CD4-positive, CD25-positive, alpha-beta regulatory T cell (primary cell): ENCODE results near the gene SPEG. TPM values are rescaled to one million over a fixed set of nuclear protein-coding genes. Genes with fewer than 3 reads are reported as not detected.

Experiments
- ATAC-seq, 2 donors: fragments of 150-1000 bp; cut with Tn5 transposase; one replicate each; pipeline ENCODE4 v1.10.0; 2021; ENCODE audit warnings: low read depth in 2 of 2, moderate number of reproducible peaks in 2 of 2, moderate library complexity in 1 of 2
- DNase-seq, 3 donors: peaks; one replicate each; pipeline versions ENCODE4 v3.0.0 to v3.0.0-alpha.2; 2012 to 2022; ENCODE audit warnings: mixed read lengths in 1 of 3
- H3K27ac ChIP-seq: one replicate; pipeline ENCODE4 v1.7.0; 2013; ENCODE audit warnings: mild to moderate bottlenecking, low read length; ENCODE audit not compliant: insufficient read depth, poor library complexity, severe bottlenecking
- H3K27me3 ChIP-seq: one replicate; pipeline ENCODE4 v1.7.0; 2013; ENCODE audit warnings: low read length; ENCODE audit not compliant: control insufficient read depth, insufficient read depth
- H3K36me3 ChIP-seq: one replicate; pipeline ENCODE4 v1.7.0; 2013; ENCODE audit warnings: mild to moderate bottlenecking, low read length, moderate library complexity; ENCODE audit not compliant: control insufficient read depth, insufficient read depth
- H3K4me1 ChIP-seq: 2 replicates; pipeline ENCODE4 v1.7.0; 2013; ENCODE audit warnings: mild to moderate bottlenecking, low read length; ENCODE audit not compliant: insufficient read depth, control insufficient read depth, poor library complexity, severe bottlenecking
- H3K4me3 ChIP-seq: one replicate; pipeline ENCODE4 v1.7.0; 2013; ENCODE audit warnings: low read depth, mild to moderate bottlenecking, low read length, moderate library complexity
- H3K9me3 ChIP-seq, 2 experiments: 1 replicate in 1 of 2; 2 replicates in 1 of 2; pipeline ENCODE4 v1.7.0; 2013; ENCODE audit warnings: low read length in 2 of 2, mild to moderate bottlenecking in 1 of 2, moderate library complexity in 1 of 2; ENCODE audit not compliant: control insufficient read depth in 2 of 2
- H3K27ac Mint-ChIP-seq, 3 donors: one replicate each; pipeline ENCODE4 v1.8.0; 2020 to 2022; ENCODE audit warnings: mild to moderate bottlenecking in 3 of 3, mixed read lengths in 3 of 3, moderate library complexity in 2 of 3
- H3K27me3 Mint-ChIP-seq: one replicate; pipeline ENCODE4 v1.8.0; 2022; ENCODE audit warnings: mild to moderate bottlenecking, mixed read lengths
- H3K36me3 Mint-ChIP-seq: one replicate; pipeline ENCODE4 v1.8.0; 2020; ENCODE audit warnings: mixed read lengths
- H3K4me1 Mint-ChIP-seq, 4 donors: one replicate each; pipeline ENCODE4 v1.8.0; 2020 to 2022; ENCODE audit warnings: mixed read lengths in 4 of 4, mild to moderate bottlenecking in 1 of 4
- H3K4me3 Mint-ChIP-seq, 4 donors: one replicate each; pipeline ENCODE4 v1.8.0; 2020 to 2022; ENCODE audit warnings: mild to moderate bottlenecking in 4 of 4, mixed read lengths in 4 of 4, moderate library complexity in 3 of 4
- H3K9me3 Mint-ChIP-seq, 7 donors: one replicate each; pipeline ENCODE4 v1.8.0; 2020 to 2022; ENCODE audit warnings: mixed read lengths in 7 of 7, mild to moderate bottlenecking in 3 of 7, moderate library complexity in 2 of 7
- polyA plus RNA-seq, 4 donors: library from polyadenylated mRNA; unstranded; fragments of 300-500 nt; fragmentation: Illumina TruSeq; gene quantifications; one replicate each; pipeline ENCODE4 v1.2.3, GENCODE V29; 2021
- total RNA-seq: library from RNA; stranded (reverse); gene quantifications from one replicate; pipeline ENCODE4 v1.2.3, GENCODE V29; 2022

Gene SPEG
- total and polyA plus RNA-seq, 5 donors from 2014 or later, result 0.20 to 4.1 TPM; not detected in 3

GRCh38 chr2:219420687-219421086 lies 14.0 kb upstream of the SPEG start:
- H3K27ac Mint-ChIP-seq, result no peak overlapping the region
- ATAC-seq (no peak), DNase-seq (no peak)
- no peaks in the 10 kb centered on the region for H3K4me1 ChIP-seq
- H3K27ac ChIP-seq, result no peak overlapping the region
- H3K9me3 ChIP-seq, result no peaks in the 10 kb centered on the region
- H3K4me3 Mint-ChIP-seq, result no peak overlapping the region
- H3K36me3 Mint-ChIP-seq, result no peaks in the 10 kb centered on the region
- H3K36me3 ChIP-seq, result no peaks in the 10 kb centered on the region
- peaks cover 0 to 5% (median 0%) of the 10 kb centered on the region in 4 donors for H3K4me1 Mint-ChIP-seq
- H3K27me3 Mint-ChIP-seq, result peaks cover 54% of the 10 kb centered on the region
- peaks cover 0 to 1% (median 0%) of the 10 kb centered on the region in 7 donors for H3K9me3 Mint-ChIP-seq
- no peak overlapping the region for H3K4me3 ChIP-seq
- H3K27me3 ChIP-seq, result no peaks in the 10 kb centered on the region

GRCh38 chr2:219421323-219421722 lies 13.3 kb upstream of the SPEG start:
- no peak for DNase-seq
- H3K4me1 Mint-ChIP-seq, result peaks cover 0 to 5% (median 0%) of the 10 kb centered on the region in 4 donors
- H3K36me3 ChIP-seq, result no peaks in the 10 kb centered on the region
- H3K27me3 ChIP-seq, result no peaks in the 10 kb centered on the region
- no peaks in the 10 kb centered on the region for H3K9me3 ChIP-seq
- no peaks in the 10 kb centered on the region for H3K36me3 Mint-ChIP-seq
- no peak overlapping the region for H3K4me3 ChIP-seq
- H3K27me3 Mint-ChIP-seq, result peaks cover 48% of the 10 kb centered on the region
- H3K27ac Mint-ChIP-seq, result no peak overlapping the region
- no peaks in the 10 kb centered on the region for H3K4me1 ChIP-seq
- peaks cover 0 to 1% (median 0%) of the 10 kb centered on the region in 7 donors for H3K9me3 Mint-ChIP-seq
- no peak for ATAC-seq
- no peak overlapping the region for H3K4me3 Mint-ChIP-seq
- no peak overlapping the region for H3K27ac ChIP-seq

- no peaks in the 10 kb centered on the region for H3K27me3 ChIP-seq
- Mint-ChIP-seq H3K36me3 (no peaks in the 10 kb centered on the region), H3K27ac (no peak overlapping the region), H3K4me1 (no peaks in the 10 kb centered on the region), H3K4me3 (no peak overlapping the region), H3K9me3 (peaks cover 0 to 1% (median 0%) of the 10 kb centered on the region in 7 donors), H3K27me3 (peaks cover 50% of the 10 kb centered on the region)
- H3K9me3 ChIP-seq, result no peaks in the 10 kb centered on the region
- H3K36me3 ChIP-seq, result no peaks in the 10 kb centered on the region
- ATAC-seq, result no peak
- H3K4me3 ChIP-seq, result no peak overlapping the region
- no peaks in the 10 kb centered on the region for H3K4me1 ChIP-seq
- H3K27ac ChIP-seq, result no peak overlapping the region
- DNase-seq, result no peak
Observed at GRCh38 chr2:219422952-219423534, 11.6 kb upstream of the SPEG start.

GRCh38 chr2:219423652-219424377 lies 10.8 kb upstream of the SPEG start:
- H3K4me1 ChIP-seq, result no peaks in the 10 kb centered on the region
- DNase-seq, result no peak
- Mint-ChIP-seq H3K27me3 (peaks cover 53% of the 10 kb centered on the region), H3K36me3 (no peaks in the 10 kb centered on the region), H3K4me3 (no peak overlapping the region), H3K4me1 (no peaks in the 10 kb centered on the region), H3K27ac (no peak overlapping the region), H3K9me3 (peaks cover 0 to 1% (median 0%) of the 10 kb centered on the region in 7 donors)
- H3K4me3 ChIP-seq, result no peak overlapping the region
- H3K27me3 ChIP-seq, result no peaks in the 10 kb centered on the region
- no peak for ATAC-seq
- no peaks in the 10 kb centered on the region for H3K36me3 ChIP-seq
- H3K9me3 ChIP-seq, result no peaks in the 10 kb centered on the region
- no peak overlapping the region for H3K27ac ChIP-seq

GRCh38 chr2:219425238-219426067 lies 9.2 kb upstream of the SPEG start:
- no peak overlapping the region for H3K4me3 ChIP-seq
- Mint-ChIP-seq H3K9me3 (no peaks in the 10 kb centered on the region), H3K27me3 (peaks cover 41% of the 10 kb centered on the region), H3K4me1 (no peaks in the 10 kb centered on the region), H3K27ac (no peak overlapping the region), H3K36me3 (no peaks in the 10 kb centered on the region), H3K4me3 (no peak overlapping the region)
- H3K27ac ChIP-seq, result no peak overlapping the region
- DNase-seq (no peak), ATAC-seq (peak in 1 of 2 donors; percentile 8)
- H3K4me1 ChIP-seq, result no peaks in the 10 kb centered on the region
- no peaks in the 10 kb centered on the region for H3K36me3 ChIP-seq
- no peaks in the 10 kb centered on the region for H3K27me3 ChIP-seq
- no peaks in the 10 kb centered on the region for H3K9me3 ChIP-seq

GRCh38 chr2:219426068-219426443 lies 8.6 kb upstream of the SPEG start:
- DNase-seq (no peak), ATAC-seq (no peak)
- H3K27ac ChIP-seq, result no peak overlapping the region
- Mint-ChIP-seq H3K27me3 (peaks cover 36% of the 10 kb centered on the region), H3K27ac (no peak overlapping the region), H3K9me3 (no peaks in the 10 kb centered on the region), H3K4me1 (no peaks in the 10 kb centered on the region), H3K36me3 (no peaks in the 10 kb centered on the region), H3K4me3 (no peak overlapping the region)
- no peaks in the 10 kb centered on the region for H3K4me1 ChIP-seq
- H3K9me3 ChIP-seq, result no peaks in the 10 kb centered on the region
- no peak overlapping the region for H3K4me3 ChIP-seq
- H3K36me3 ChIP-seq, result no peaks in the 10 kb centered on the region
- no peaks in the 10 kb centered on the region for H3K27me3 ChIP-seq

GRCh38 chr2:219426534-219427136 lies 8.0 kb upstream of the SPEG start:
- no peak overlapping the region for H3K27ac ChIP-seq
- H3K4me1 Mint-ChIP-seq, result no peaks in the 10 kb centered on the region
- no peaks in the 10 kb centered on the region for H3K36me3 Mint-ChIP-seq
- H3K27me3 Mint-ChIP-seq, result peaks cover 37% of the 10 kb centered on the region
- H3K9me3 ChIP-seq, result no peaks in the 10 kb centered on the region
- no peaks in the 10 kb centered on the region for H3K27me3 ChIP-seq
- H3K9me3 Mint-ChIP-seq, result no peaks in the 10 kb centered on the region
- peak overlapping the region in 1 of 3 donors; percentile 62 for H3K27ac Mint-ChIP-seq
- H3K36me3 ChIP-seq, result no peaks in the 10 kb centered on the region
- no peak overlapping the region for H3K4me3 ChIP-seq
- no peaks in the 10 kb centered on the region for H3K4me1 ChIP-seq
- no peak for DNase-seq
- no peak for ATAC-seq
- H3K4me3 Mint-ChIP-seq, result no peak overlapping the region
